ENCODE measurements around the gene CHST1. TPM values are rescaled to one million over a fixed set of nuclear protein-coding genes. Genes with fewer than 3 reads are reported as not detected.

The CHST1 gene
- total RNA-seq, 3 donors from 2014 or later (not counting 1 experiment from before 2014, with no cell fraction given), result not detected

DNA sequence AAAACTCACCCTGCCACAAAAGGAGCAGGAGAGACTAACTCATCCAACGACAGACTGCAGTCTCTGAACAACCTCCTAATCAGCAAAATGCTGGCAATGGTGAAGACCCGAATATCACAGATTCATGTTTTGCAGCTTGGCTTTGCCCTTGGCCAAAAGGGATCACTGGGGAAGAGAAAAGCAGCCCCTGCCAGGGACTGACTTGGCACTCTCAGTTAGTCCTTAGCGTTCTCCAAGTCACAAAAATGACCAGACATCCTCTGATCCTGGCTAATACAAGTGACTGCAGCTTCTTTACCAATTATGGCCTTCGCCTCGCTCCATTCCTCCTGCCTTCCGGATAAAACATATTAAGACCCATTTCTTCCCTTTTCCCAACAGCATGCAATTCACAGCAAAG, 22.4 kb upstream of the CHST1 start:
- Histone ChIP-seq H3K27me3 (ENCODE audit: control insufficient read depth, insufficient read depth, low read length) (no peaks in the 10 kb centered on the region), H3K36me3 (ENCODE audit: control insufficient read depth, insufficient read depth, low read length) (no peaks in the 10 kb centered on the region), H3K4me1 (ENCODE audit: control insufficient read depth, insufficient read depth, low read length) (no peaks in the 10 kb centered on the region), H3K27ac (ENCODE audit: low read length) (no peak overlapping the region), H3K4me3 (ENCODE audit: low read length) (no peak overlapping the region), H3K9me3 (ENCODE audit: control insufficient read depth, insufficient read depth, low read length) (no peaks in the 10 kb centered on the region)
- intact Hi-C loops (cut with micrococcal nuclease), result no loop called here
- ATAC-seq (no peak), DNase-seq (no peak)
- H3K4me3 Mint-ChIP-seq, result no peak overlapping the region
- H3K27ac Mint-ChIP-seq, result no peak overlapping the region
- 90% methylated on average over 6 of the region's 6 CpGs for WGBS (ENCODE audit: insufficient coverage)
- no peaks in the 10 kb centered on the region for H3K36me3 Mint-ChIP-seq
- TF ChIP-seq, protein P1, sequence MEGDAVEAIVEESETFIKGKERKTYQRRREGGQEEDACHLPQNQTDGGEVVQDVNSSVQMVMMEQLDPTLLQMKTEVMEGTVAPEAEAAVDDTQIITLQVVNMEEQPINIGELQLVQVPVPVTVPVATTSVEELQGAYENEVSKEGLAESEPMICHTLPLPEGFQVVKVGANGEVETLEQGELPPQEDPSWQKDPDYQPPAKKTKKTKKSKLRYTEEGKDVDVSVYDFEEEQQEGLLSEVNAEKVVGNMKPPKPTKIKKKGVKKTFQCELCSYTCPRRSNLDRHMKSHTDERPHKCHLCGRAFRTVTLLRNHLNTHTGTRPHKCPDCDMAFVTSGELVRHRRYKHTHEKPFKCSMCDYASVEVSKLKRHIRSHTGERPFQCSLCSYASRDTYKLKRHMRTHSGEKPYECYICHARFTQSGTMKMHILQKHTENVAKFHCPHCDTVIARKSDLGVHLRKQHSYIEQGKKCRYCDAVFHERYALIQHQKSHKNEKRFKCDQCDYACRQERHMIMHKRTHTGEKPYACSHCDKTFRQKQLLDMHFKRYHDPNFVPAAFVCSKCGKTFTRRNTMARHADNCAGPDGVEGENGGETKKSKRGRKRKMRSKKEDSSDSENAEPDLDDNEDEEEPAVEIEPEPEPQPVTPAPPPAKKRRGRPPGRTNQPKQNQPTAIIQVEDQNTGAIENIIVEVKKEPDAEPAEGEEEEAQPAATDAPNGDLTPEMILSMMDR (IDR thresholded peaks at IDR 0.05), result no peak
- no peaks in the 10 kb centered on the region for H3K9me3 Mint-ChIP-seq
- peaks cover 17 to 48% of the 10 kb centered on the region in 2 donors for H3K27me3 Mint-ChIP-seq (ENCODE audit: low read depth in 2 of 2)
- H3K4me1 Mint-ChIP-seq, result no peaks in the 10 kb centered on the region

DNA sequence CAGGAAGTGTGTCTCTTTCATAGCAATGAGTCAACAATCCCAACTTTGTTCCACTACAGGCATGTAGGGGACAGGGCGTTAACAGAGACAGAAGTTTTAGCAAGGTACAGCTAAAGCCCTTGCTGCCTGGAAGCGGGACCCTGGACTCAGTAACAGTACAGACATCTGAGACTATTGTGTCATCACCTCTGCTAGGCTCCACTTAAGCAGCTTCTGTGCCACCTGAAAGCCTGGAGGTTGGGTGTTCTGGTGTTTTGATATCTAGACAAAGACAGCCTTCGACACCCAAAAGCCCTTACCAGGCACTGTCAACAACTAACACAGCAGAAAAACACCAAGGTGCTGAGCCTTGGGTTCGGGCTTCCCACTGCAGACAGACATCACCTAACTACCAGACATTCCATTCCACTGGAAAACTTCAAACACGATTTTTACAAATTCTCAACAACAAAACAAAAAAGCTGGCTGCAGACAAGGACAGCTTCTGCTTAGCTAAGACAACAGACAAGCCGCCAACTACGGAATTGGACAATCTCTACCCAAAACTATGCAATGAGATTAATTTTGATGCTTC, 20.6 kb upstream of the CHST1 start:
- no peak for ATAC-seq
- Mint-ChIP-seq H3K4me3 (no peak overlapping the region), H3K4me1 (no peaks in the 10 kb centered on the region), H3K36me3 (no peaks in the 10 kb centered on the region), H3K27ac (no peak overlapping the region), H3K27me3 (ENCODE audit: low read depth in 2 of 2) (peaks cover 17 to 48% of the 10 kb centered on the region in 2 donors), H3K9me3 (no peaks in the 10 kb centered on the region)
- no peaks in the 10 kb centered on the region for H3K27me3 ChIP-seq (ENCODE audit: control insufficient read depth, insufficient read depth, low read length)
- H3K4me3 ChIP-seq (ENCODE audit: low read length), result no peak overlapping the region
- TF ChIP-seq, protein P1 (IDR thresholded peaks at IDR 0.05), result no peak
- intact Hi-C loops (cut with micrococcal nuclease), result no loop called here
- WGBS (ENCODE audit: insufficient coverage), result 81% methylated on average over 7 of the region's 7 CpGs
- H3K36me3 ChIP-seq (ENCODE audit: control insufficient read depth, insufficient read depth, low read length), result no peaks in the 10 kb centered on the region
- no peaks in the 10 kb centered on the region for H3K4me1 ChIP-seq (ENCODE audit: control insufficient read depth, insufficient read depth, low read length)
- H3K27ac ChIP-seq (ENCODE audit: low read length), result no peak overlapping the region
- no peak for DNase-seq
- no peaks in the 10 kb centered on the region for H3K9me3 ChIP-seq (ENCODE audit: control insufficient read depth, insufficient read depth, low read length)

DNA sequence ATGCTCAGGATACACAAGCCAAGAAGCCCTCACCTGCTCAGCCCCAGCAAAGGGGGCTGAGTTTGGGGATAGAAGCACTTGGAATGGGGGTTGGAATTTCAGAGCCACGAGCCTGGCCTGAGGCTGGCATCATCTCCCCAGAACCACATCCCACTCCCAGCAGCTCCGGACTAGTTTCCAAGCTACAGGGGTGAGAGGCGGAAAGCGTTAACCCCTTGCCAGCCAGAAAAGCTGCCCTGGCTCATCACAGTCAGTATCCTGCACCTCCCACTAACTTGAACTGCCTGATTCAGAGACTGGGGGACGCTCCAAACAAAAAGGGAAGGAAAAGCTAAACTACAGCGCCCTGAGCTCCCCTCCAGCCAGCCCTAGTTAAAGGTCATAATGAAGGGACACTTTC, 19.0 kb upstream of the CHST1 start:
- Histone ChIP-seq H3K36me3 (ENCODE audit: control insufficient read depth, insufficient read depth, low read length) (no peaks in the 10 kb centered on the region), H3K27me3 (ENCODE audit: control insufficient read depth, insufficient read depth, low read length) (no peaks in the 10 kb centered on the region), H3K4me1 (ENCODE audit: control insufficient read depth, insufficient read depth, low read length) (no peaks in the 10 kb centered on the region), H3K4me3 (ENCODE audit: low read length) (no peak overlapping the region), H3K27ac (ENCODE audit: low read length) (no peak overlapping the region), H3K9me3 (ENCODE audit: control insufficient read depth, insufficient read depth, low read length) (no peaks in the 10 kb centered on the region)
- no peaks in the 10 kb centered on the region for H3K36me3 Mint-ChIP-seq
- no peaks in the 10 kb centered on the region for H3K4me1 Mint-ChIP-seq
- TF ChIP-seq, protein P1 (IDR thresholded peaks at IDR 0.05), result no peak
- no peaks in the 10 kb centered on the region for H3K9me3 Mint-ChIP-seq
- no peak overlapping the region for H3K27ac Mint-ChIP-seq
- ATAC-seq, result no peak
- H3K4me3 Mint-ChIP-seq, result no peak overlapping the region
- intact Hi-C loops (cut with micrococcal nuclease), result no loop called here
- no peak for DNase-seq
- WGBS (ENCODE audit: insufficient coverage), result 55% methylated on average over 6 of the region's 6 CpGs
- H3K27me3 Mint-ChIP-seq (ENCODE audit: low read depth in 2 of 2), result peaks cover 17 to 48% of the 10 kb centered on the region in 2 donors
